HG03575 (cell line): ENCODE measurements around the gene DCC.
"Not testable (repeated sequence)": the region's sequence is repeated elsewhere in the genome, so short reads cannot be mapped to it uniquely, and the experiment has no call there.

Source experiments
- ATAC-seq: cut with Tn5 transposase; IDR thresholded peaks from one replicate; pipeline ENCODE4 v1.9.1; 2021; ENCODE audit not compliant: unreplicated experiment, insufficient number of reproducible peaks, low FRiP score; ENCODE audit errors: extremely low read depth

The DCC gene

DNA sequence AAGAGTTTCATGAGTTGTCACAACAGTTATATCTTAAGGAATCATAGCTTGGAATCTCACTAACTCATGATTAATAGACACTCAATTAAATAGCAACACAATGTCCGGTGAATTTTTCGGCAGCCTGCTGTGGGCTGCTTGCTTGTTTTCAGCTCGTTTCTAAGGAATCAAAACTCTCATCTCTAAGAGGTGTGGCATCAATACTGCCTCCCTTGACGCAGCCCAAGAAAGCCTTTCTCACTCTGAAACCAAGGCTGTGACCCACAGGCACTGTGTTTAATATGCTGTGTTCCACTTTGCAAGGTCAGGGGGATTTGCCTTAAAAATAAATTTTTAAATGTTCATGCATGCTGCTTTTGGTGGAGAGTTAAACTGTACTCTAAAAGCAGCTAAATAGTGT lies 5.4 kb downstream of the DCC start:
- no peak for ATAC-seq

DNA sequence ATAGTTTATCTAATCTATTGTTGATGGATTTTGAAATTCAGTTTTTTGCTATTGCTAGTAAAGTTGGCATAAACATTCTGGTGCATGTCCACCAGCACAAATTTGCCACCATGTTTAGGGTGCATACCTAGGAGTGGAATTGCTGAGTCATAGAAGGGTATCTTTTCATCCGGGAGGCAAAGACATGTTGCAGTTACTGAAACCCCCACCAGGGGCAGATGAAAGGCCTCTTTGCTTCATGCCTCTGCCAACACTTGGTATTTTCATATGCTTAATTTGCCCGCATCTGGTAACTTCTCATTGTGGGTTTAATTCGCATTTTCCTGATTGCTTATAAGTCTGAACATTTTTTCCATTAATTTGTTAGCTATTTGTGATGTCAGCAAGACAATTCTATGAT lies 8.2 kb downstream of the DCC start:
- ATAC-seq: no peak

GRCh38 chr18:52349498-52349897 lies 9.5 kb downstream of the DCC start:
- ATAC-seq: no peak

DNA sequence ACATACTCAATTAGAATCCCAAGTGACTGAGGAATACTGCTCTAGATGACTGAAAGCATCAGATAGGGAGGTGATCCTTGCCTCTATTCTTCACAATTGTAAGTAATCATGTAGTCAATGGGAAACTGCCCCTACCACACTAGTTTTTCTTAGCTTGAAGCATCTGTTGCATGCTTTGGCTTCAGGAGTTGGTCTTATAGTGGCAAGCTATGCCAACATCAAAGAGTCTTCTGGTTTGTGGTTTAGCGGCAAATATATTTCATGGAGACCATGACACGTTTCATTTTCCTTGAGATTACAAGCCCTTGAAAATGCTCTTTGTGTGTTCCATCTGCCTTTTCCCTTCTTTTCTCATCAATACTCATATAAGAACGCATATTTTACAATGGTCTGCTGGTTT lies 12.9 kb downstream of the DCC start:
- no peak for ATAC-seq

- no peak for ATAC-seq
Observed at GRCh38 chr18:52353589-52353988, 13.6 kb downstream of the DCC start.

DNA sequence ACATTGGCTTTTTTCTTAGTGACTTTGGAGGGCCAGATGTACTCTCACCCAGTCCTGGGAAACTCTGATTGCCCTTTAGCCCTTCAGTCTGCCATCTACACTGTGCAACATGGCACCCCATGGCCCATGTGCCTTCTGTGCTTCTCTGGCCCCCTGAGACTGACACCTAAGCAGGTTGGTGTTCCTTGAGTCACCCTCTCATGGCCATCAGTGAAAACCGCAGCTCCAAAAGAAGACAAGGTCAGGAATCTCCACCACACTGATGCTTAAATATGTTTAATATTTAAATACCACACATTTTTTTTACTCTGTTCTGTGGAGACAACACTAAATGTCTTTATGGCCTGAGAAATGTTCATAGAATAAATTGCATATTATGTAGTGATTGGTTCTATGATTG lies 23.9 kb downstream of the DCC start:
- no peak for ATAC-seq

DNA sequence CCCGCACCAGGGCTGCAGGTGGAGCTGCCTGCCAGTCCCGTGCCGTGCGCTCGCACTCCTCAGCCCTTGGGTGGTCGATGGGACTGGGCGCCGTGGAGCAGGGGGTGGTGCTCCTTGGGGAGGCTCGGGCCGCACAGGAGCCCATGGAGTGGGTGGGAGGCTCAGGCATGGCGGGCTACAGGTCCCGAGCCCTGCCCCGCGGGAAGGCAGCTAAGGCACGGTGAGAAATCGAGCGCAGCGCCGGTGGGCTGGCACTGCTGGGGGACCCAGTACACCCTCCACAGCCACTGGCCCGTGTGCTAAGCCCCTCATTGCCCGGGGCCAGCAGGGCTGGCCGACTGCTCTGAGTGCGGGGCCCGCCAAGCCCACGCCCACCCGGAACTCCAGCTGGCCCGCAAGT lies 26.9 kb downstream of the DCC start:
- not testable (repeated sequence) for ATAC-seq

GRCh38 chr18:52367953-52368742 lies 28.2 kb downstream of the DCC start:
- no peak for ATAC-seq

DNA sequence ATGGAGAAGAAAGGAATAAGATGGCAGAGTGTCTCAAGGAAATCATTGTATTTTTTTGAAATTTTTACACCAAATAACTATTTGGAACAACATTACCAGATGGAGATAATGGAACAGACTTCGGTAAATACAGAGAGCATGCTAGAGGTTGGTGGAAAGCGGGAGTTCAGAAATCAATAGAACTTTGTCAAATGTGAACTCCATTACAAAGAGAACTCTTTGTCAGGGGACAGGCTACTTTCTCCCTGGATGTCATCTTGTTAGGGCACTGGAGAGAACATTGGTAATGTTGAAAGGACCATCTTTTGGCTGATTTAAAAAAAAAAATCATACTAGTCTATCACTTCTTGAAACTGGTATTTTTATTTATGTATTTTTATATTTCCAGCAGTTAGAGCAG lies 30.8 kb downstream of the DCC start:
- no peak for ATAC-seq

GRCh38 chr18:52376104-52376503 lies 36.1 kb downstream of the DCC start:
- ATAC-seq: no peak

DNA sequence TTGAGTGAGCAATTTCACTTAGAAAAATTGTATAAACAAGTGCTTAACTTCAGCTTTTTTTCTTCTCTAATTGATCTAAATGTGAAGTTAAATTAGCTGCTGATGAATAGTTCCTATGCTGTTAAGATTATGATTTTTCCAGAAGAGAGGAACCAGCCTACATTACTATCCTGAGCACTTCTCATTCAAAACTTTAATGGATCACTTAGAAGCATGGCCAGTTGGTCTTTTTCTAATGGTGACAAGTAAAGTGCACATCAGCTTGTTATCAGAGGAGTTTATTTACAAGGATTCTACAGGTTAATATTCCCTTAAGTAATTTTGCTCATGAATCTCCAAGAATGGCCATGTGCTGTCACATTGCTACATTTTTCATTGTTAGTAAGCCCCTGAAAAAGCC lies 37.1 kb downstream of the DCC start:
- no peak for ATAC-seq

DNA sequence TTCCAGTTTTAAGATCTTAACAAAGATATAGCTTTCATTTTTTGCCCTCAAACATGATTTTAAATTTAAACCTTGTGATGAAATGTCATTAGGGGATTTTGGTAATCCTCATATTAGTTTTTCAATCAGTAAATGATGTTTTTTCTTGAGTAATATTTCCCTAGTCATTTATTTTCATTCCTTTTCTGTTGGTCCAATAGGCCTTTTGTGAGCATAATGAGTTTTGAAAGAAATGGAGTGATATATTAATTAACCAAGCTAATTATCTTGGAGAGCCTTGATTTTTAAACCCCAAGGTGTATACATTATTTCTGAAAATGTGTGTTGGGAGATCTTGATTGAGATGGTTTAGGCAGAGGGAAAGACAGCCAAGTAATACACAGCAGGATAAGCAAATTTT lies 46.3 kb downstream of the DCC start:
- ATAC-seq: no peak

DNA sequence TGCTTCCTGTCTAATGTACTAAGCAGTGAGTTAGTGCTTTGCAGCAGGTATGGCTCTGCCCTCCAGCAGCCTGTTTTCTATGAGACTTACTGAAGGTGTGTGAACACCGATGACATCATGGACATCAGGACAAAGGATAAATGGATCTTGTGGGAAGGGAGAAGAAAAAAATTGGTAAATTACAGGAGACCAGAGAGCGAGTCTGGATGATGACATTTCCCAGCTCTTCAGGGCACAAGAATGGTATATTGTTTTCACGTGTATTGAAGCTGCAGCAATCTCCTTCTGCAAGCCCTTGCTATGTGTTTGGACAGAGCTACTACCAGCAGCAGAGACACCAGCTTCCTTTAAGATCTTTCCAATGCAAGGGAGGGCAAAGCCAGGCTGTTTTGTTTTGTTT lies 47.2 kb downstream of the DCC start:
- ATAC-seq: no peak

DNA sequence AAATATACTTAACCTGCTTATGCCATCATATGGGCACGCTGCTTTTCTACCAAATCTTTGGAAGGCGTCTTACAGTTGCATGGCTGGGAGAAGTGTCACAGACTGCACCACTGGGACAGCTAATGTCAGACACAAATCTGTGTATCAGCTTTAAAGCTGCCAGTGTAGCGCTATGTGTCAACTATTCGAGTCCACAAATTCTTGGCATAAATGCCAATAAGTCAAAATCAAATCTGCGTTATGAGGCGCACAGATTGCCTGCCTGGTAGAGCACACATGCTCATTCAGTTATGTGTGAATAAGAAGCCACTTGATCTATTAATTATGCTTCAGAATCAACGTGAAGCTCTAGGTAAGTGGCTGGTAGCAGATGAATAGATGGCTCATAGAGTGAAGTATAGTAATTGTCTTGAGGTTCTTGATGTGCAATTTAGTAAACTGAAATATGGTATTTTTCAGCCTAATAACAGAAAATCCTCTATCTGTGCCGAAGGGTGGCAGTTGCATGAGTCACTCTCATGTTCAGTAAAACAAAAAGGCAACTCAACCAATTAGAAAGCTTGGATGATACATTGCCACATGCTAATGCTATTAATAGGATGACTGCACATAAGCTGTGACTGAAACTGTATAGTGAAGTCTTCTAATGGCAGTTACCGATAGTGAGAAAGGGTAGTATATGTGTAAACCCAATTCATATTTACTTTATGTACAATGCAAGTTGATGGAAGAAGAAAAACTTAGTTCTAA lies 52.0 kb downstream of the DCC start:
- no peak for ATAC-seq

- ATAC-seq: no peak
Observed at GRCh38 chr18:52394602-52395001, 54.6 kb downstream of the DCC start.

DNA sequence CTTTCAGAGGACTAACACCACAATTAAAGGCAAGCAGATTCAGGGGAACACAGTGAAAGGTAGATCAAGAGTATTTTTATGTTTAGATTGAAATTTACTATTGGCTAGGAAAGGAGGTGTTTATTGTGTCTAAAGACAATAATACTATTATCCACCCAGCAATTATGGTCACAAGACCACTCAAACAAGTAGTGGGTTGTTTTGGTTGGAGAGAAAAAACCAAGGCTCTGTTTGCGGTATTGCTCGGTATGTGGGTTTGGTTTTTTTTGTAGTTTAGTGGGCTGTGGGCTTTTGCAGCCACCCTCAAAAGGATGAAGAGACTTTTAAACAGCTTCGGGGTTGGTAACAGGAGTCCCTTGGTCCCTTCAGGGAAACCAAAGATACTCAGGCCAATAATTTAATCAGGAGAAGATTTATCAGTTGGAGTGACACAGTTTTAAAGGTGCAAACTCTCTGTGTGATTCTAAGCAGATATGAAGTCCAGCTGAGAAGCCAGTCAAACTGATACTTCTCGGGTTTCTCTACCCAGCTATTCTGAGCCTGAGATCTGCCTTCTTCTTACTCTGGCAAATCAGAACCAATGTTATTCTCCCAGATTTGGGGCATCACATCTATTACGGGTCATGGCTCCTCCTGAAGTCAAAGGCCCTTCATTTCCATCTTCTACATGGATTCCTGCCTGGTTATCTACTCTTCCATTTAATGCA lies 55.3 kb downstream of the DCC start:
- no peak for ATAC-seq

DNA sequence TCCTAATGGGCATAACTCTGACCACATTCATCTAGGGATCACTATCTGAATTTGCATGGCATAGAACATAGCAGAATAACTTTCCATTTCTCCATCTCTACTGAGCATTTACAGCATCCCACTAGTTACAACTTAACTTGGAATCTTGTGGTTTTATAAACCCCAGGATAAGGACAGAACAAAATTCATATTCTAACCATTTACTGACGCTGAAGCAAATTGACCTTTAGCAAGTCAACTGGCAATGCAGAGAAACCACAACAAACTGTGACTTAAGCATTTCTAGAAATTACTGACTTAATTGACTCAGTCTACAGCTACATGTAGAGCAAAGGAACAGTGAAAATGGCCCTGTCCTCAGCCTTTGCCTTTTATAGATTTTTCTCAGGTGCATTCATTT lies 61.2 kb downstream of the DCC start:
- ATAC-seq: no peak

DNA sequence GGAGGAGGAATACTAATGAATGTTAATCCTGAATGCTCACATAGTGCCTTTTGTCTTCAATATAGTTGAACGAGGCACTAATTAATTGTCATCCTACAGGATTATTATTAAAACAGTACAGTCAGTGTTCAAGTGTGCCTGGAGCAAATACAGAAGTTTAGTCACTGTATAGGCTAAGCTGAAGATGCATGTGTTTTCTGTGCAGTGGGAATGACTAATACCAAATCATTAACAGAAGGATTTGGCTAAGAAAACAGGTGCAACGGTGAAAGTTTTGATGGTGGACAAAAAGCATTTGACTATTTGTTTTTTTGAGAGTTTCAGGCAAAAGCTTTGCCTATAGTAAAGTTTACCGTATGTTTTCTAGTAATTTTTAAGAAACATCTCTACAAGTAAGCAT lies 62.8 kb downstream of the DCC start:
- no peak for ATAC-seq

DNA sequence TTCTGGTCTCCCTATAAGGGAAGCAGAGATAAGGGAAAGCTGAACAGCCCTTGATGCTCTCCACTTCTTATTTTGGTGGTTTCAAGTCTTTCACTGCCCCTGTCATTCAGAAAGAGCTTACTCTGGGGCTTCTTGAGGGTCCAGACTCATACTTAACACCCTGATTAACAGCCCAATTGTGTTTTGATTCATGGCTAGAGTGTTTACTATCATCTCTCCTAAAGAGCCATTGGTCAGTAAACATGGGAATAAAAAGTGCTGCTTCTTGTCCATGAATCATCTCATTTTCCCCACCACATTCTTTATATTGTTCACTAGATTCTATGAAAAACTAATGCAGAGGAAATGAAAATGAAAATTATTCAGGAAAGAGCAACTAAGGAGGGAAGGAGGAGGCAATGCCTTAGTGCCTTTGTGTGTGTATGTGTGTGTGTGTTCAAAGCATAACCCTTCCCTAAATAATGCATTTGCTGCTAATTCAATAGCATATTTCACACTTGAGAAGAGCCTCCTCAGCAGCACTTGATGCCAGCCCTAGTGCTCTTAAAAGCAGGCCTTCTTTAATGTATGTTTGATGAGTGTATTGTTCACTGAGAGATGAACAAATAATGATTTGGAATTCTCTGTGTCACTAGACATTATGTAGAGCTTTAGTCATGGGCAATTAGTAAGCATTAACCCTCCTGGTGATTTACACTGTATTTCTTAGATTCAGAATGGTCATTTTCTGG lies 63.5 kb downstream of the DCC start:
- no peak for ATAC-seq
